GM06990 (cell line): Measurements from ENCODE around the gene LYPD6B.

Experiments
- DNase-seq: peaks from one replicate; pipeline ENCODE4 v3.0.0-alpha.2; 2011; ENCODE audit not compliant: insufficient read length; ENCODE audit errors: extremely low read depth
- H3K27me3 ChIP-seq: replicated peaks from 2 replicates; pipeline ENCODE4 v1.6.0; 2011; ENCODE audit warnings: low read length; ENCODE audit not compliant: control insufficient read depth, insufficient read depth
- H3K36me3 ChIP-seq: 2 replicates; pipeline ENCODE4 v1.5.1; 2011; ENCODE audit warnings: low read length; ENCODE audit not compliant: control insufficient read depth, insufficient read depth
- H3K4me3 ChIP-seq: replicated peaks from 2 replicates; pipeline ENCODE4 v1.5.1; 2011; ENCODE audit warnings: low read depth, mild to moderate bottlenecking, control low read depth, low read length
- CTCF ChIP-seq: IDR thresholded peaks from 2 replicates; pipeline ENCODE4 v1.5.1; 2011; ENCODE audit warnings: low read length, control low read depth, mild to moderate bottlenecking, inconsistent platforms; ENCODE audit not compliant: insufficient read depth, poor library complexity, severe bottlenecking

Gene LYPD6B

GRCh38 chr2:149038442-149039212, at the start of gene LYPD6B:
Gene LYPD6B, plus strand, starts transcription at chr2:149038699. Its CDS starts 92,250 bp downstream, at chr2:149130949.
- Histone ChIP-seq H3K27me3 (no peaks in the 10 kb centered on the region), H3K36me3 (no peaks in the 10 kb centered on the region), H3K4me3 (peak within 1 kb of the TSS; percentile 67)
- TF ChIP-seq CTCF = peak; percentile 2
- peak; percentile 56 for DNase-seq

- DNase-seq = no peak
- peak; percentile 69 for TF ChIP-seq CTCF
- no peak overlapping the region for H3K4me3 ChIP-seq
- no peaks in the 10 kb centered on the region for H3K36me3 ChIP-seq
- no peaks in the 10 kb centered on the region for H3K27me3 ChIP-seq
Observed at GRCh38 chr2:148989882-148990493, 48.5 kb upstream of the LYPD6B start.

- DNase-seq = no peak
- no peaks in the 10 kb centered on the region for H3K36me3 ChIP-seq
- no peak for TF ChIP-seq CTCF
- no peaks in the 10 kb centered on the region for H3K27me3 ChIP-seq
- no peak overlapping the region for H3K4me3 ChIP-seq
Observed at GRCh38 chr2:148990968-148991367, 47.5 kb upstream of the LYPD6B start.

GRCh38 chr2:148992448-148992847, 46.1 kb upstream of the LYPD6B start:
- no peak overlapping the region for H3K4me3 ChIP-seq
- DNase-seq = no peak
- H3K27me3 ChIP-seq = no peaks in the 10 kb centered on the region
- TF ChIP-seq CTCF = no peak
- H3K36me3 ChIP-seq = no peaks in the 10 kb centered on the region

GRCh38 chr2:148993351-148993750, 45.1 kb upstream of the LYPD6B start:
- Histone ChIP-seq H3K27me3 (no peaks in the 10 kb centered on the region), H3K36me3 (no peaks in the 10 kb centered on the region), H3K4me3 (no peak overlapping the region)
- TF ChIP-seq CTCF = no peak
- no peak for DNase-seq
